Stimulated activated naive CD8-positive, alpha-beta T cell treated with anti-CD3 and anti-CD28 coated beads, Interleukin-15, Interleukin-2, amounts not matched to agents 100 ng/mL and 50 ng/mL, for 24 hours (primary cell): ENCODE data around the gene ABCG1.

Experiments used
- H3K27ac Mint-ChIP-seq: one replicate; pipeline ENCODE4 v1.8.0; 2021; ENCODE audit warnings: mild to moderate bottlenecking, mixed read lengths
- H3K27me3 Mint-ChIP-seq: one replicate; pipeline ENCODE4 v1.8.0; 2021; ENCODE audit warnings: mixed read lengths
- H3K36me3 Mint-ChIP-seq: one replicate; pipeline ENCODE4 v1.8.0; 2021; ENCODE audit warnings: low read depth, mixed read lengths
- H3K4me1 Mint-ChIP-seq: one replicate; pipeline ENCODE4 v1.8.0; 2021; ENCODE audit warnings: low read depth, mixed read lengths
- H3K4me3 Mint-ChIP-seq: one replicate; pipeline ENCODE4 v1.8.0; 2021; ENCODE audit warnings: mild to moderate bottlenecking, mixed read lengths
- H3K9me3 Mint-ChIP-seq: one replicate; pipeline ENCODE4 v1.8.0; 2021; ENCODE audit warnings: mixed read lengths

Gene ABCG1

GRCh38 chr21:42254651-42255601 lies 36.0 kb downstream of the ABCG1 start:
- Mint-ChIP-seq H3K36me3 (no peaks in the 10 kb centered on the region), H3K4me3 (no peak overlapping the region), H3K27me3 (no peaks in the 10 kb centered on the region), H3K27ac (no peak overlapping the region), H3K4me1 (peaks cover 26% of the 10 kb centered on the region), H3K9me3 (no peaks in the 10 kb centered on the region)

- Mint-ChIP-seq H3K4me3 (no peak overlapping the region), H3K9me3 (no peaks in the 10 kb centered on the region), H3K27me3 (no peaks in the 10 kb centered on the region), H3K36me3 (no peaks in the 10 kb centered on the region), H3K27ac (no peak overlapping the region), H3K4me1 (peaks cover 26% of the 10 kb centered on the region)
Measured at GRCh38 chr21:42255825-42256224, 36.9 kb downstream of the ABCG1 start.

DNA sequence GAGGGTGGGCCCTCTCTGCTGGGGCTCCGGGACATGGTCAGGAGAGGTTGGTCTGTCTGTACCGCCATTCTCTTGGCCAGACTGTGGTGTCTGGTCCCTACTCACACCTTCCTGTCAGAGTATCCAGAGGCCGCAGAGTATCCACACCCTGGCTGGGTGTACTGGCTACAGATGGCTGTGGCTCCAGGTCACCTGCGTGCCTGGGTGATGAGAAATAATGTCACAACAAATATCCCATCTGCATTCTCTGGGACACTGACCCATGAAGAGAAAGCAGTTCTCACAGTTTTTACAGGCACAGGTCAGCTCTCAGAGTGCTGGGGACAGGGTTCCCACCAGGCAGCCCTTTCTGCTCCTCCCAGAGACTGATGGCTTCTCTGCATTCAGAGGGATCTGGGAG lies 37.4 kb downstream of the ABCG1 start:
- no peaks in the 10 kb centered on the region for H3K36me3 Mint-ChIP-seq
- H3K4me3 Mint-ChIP-seq: no peak overlapping the region
- H3K27me3 Mint-ChIP-seq: no peaks in the 10 kb centered on the region
- H3K27ac Mint-ChIP-seq: no peak overlapping the region
- H3K9me3 Mint-ChIP-seq: no peaks in the 10 kb centered on the region
- peaks cover 22% of the 10 kb centered on the region for H3K4me1 Mint-ChIP-seq

GRCh38 chr21:42257091-42257765 lies 38.3 kb downstream of the ABCG1 start:
- Mint-ChIP-seq H3K27ac (no peak overlapping the region), H3K4me1 (peaks cover 21% of the 10 kb centered on the region), H3K9me3 (no peaks in the 10 kb centered on the region), H3K4me3 (no peak overlapping the region), H3K27me3 (no peaks in the 10 kb centered on the region), H3K36me3 (no peaks in the 10 kb centered on the region)

- Mint-ChIP-seq H3K4me1 (peaks cover 21% of the 10 kb centered on the region), H3K9me3 (no peaks in the 10 kb centered on the region), H3K27me3 (no peaks in the 10 kb centered on the region), H3K27ac (no peak overlapping the region), H3K36me3 (no peaks in the 10 kb centered on the region), H3K4me3 (no peak overlapping the region)
Measured at GRCh38 chr21:42258150-42258884, 39.4 kb downstream of the ABCG1 start.

DNA sequence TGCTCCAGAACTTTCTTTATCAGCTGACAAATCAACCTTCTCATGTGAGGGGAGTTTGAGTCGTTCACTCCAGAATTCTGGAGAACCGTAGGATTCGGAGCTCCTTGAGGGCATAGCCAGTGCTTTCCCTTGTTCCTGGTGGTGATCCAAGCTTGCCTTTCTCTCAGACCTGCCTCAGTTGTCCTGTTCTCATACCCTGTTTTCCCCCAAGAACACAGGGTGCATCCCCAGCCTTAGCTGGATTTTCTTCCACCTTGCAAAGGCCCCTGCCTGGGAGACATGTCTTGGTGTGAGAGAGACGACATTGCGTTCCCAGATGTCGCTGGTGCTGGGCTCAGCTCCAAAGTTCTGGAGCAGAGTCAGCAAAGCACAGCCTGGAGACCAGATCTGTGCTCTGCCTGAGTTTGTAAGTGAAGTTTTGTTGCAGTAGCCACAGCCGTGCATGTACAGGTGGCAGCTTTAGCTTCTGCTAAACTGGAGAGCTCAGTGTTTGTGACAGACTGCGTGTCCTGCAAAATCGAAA lies 40.0 kb downstream of the ABCG1 start:
- H3K4me1 Mint-ChIP-seq: peaks cover 17% of the 10 kb centered on the region
- no peaks in the 10 kb centered on the region for H3K9me3 Mint-ChIP-seq
- H3K36me3 Mint-ChIP-seq: no peaks in the 10 kb centered on the region
- H3K4me3 Mint-ChIP-seq: no peak overlapping the region
- no peaks in the 10 kb centered on the region for H3K27me3 Mint-ChIP-seq
- no peak overlapping the region for H3K27ac Mint-ChIP-seq

DNA sequence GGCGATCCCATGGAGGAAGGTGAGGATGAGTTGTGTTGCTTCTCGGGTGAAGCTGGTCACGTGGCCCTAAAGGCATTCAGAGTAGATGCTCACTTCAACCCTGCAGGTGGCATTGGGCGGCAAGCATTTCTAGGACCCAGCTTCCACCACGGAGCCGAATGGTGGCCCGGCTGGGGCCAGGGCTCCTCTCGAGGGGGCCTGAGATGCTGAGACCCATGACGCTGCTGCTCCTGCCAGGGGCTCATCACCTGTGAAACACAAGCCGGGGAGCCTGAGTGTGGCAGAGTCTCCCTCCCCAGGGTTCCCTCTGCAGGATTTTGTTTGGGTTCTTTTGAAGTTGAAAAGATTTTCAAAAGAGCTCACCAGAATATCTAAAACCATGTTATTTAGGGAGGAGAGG lies 41.2 kb downstream of the ABCG1 start:
- Mint-ChIP-seq H3K4me3 (no peak overlapping the region), H3K4me1 (peaks cover 7% of the 10 kb centered on the region), H3K9me3 (no peaks in the 10 kb centered on the region), H3K27ac (no peak overlapping the region), H3K36me3 (no peaks in the 10 kb centered on the region), H3K27me3 (no peaks in the 10 kb centered on the region)

DNA sequence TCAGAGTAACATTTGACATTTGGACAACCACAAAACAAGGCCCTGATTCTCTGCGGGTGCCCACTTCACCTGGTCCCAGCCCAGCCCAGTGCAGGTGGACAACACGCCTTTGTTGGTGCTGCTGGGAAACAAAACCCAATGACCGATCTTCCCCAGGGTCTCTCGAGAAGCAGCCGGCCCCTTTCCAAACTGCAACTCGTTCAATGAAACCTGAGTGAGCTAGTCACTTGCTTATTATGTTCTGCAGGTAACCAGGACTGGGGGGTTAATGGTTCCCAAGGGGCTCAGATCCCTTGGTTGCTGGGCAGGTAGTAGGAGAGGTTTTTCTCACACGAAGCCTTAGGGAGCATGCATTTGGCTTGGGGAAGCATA lies 42.9 kb downstream of the ABCG1 start:
- Mint-ChIP-seq H3K4me1 (peaks cover 9% of the 10 kb centered on the region), H3K36me3 (no peaks in the 10 kb centered on the region), H3K27me3 (no peaks in the 10 kb centered on the region), H3K4me3 (no peak overlapping the region), H3K9me3 (no peaks in the 10 kb centered on the region), H3K27ac (no peak overlapping the region)

DNA sequence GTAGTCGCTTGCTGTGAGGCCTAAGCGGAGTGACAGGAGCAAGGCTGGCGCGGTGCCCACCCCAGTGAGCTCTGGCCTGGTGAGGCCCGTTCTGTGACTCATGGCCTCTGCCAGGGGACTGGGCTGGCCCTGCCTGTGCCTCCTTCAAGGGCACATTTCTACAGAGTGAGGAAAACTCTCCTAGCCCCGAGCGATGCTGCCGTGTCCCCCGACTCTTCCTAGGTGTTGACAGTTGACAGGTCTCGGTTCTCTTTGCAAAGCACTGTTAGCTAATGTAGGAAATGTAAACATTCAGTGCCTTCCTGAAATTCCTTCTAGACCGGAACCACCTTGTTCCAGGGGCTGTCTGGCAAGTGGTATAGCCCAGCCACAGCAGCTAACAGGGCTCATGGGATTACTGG lies 43.9 kb downstream of the ABCG1 start:
- H3K9me3 Mint-ChIP-seq: no peaks in the 10 kb centered on the region
- H3K4me3 Mint-ChIP-seq: no peak overlapping the region
- no peaks in the 10 kb centered on the region for H3K36me3 Mint-ChIP-seq
- H3K4me1 Mint-ChIP-seq: peaks cover 15% of the 10 kb centered on the region
- no peak overlapping the region for H3K27ac Mint-ChIP-seq
- H3K27me3 Mint-ChIP-seq: no peaks in the 10 kb centered on the region

- H3K36me3 Mint-ChIP-seq: no peaks in the 10 kb centered on the region
- H3K27ac Mint-ChIP-seq: no peak overlapping the region
- peaks cover 20% of the 10 kb centered on the region for H3K4me1 Mint-ChIP-seq
- no peak overlapping the region for H3K4me3 Mint-ChIP-seq
- H3K9me3 Mint-ChIP-seq: no peaks in the 10 kb centered on the region
- H3K27me3 Mint-ChIP-seq: no peaks in the 10 kb centered on the region
Measured at GRCh38 chr21:42263591-42264131, 44.7 kb downstream of the ABCG1 start.

DNA sequence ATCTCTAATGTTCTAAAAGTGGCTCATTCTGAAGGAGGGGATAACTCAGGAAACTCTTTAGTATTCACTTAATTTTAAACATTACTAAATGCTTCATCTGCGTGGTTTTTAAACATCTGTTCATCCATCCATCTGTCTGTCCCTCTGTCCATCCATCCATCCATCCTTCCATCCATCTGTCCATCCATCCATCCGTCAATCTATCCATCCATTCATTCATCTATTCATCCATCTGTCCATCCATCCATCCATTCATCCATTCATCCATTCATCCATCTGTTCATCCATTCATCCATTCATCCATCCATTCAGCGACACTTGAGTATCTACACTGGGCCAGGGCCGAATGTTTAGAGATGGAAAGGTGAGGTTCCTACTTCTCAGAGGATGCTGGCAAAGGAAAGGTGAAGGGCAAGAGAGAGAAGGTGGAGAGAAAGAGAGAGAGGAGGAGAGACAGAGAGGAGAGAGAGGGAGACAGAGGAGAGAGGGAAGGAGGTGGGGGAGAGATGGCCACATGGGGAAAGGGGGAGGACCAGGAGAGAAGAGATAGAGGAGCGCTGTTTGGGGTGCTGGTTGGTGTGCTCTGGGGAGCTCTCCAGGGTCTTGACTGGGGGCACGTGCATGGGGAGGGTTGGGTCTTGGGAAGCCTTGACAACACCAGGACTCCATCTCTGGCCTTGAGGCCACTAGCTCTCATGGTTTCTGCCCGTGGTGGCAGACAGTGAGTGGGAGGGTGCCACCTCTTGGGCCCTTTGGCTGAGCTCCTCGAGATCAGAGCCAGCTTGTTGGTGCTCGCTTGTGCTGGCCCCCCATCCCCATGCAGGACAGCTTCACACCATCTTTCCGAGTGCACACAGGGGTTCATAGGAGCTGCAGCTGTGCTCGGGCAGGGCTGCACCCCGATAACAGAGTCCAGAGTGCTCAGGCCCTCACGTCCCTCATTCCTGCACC lies 45.6 kb downstream of the ABCG1 start:
- no peaks in the 10 kb centered on the region for H3K36me3 Mint-ChIP-seq
- H3K27me3 Mint-ChIP-seq: no peaks in the 10 kb centered on the region
- H3K27ac Mint-ChIP-seq: no peak overlapping the region
- H3K4me1 Mint-ChIP-seq: peaks cover 28% of the 10 kb centered on the region
- no peak overlapping the region for H3K4me3 Mint-ChIP-seq
- no peaks in the 10 kb centered on the region for H3K9me3 Mint-ChIP-seq

GRCh38 chr21:42265231-42265812 lies 46.4 kb downstream of the ABCG1 start:
- Mint-ChIP-seq H3K36me3 (no peaks in the 10 kb centered on the region), H3K4me1 (peaks cover 30% of the 10 kb centered on the region), H3K27me3 (no peaks in the 10 kb centered on the region), H3K4me3 (no peak overlapping the region), H3K27ac (no peak overlapping the region), H3K9me3 (no peaks in the 10 kb centered on the region)

GRCh38 chr21:42266971-42267556 lies 48.1 kb downstream of the ABCG1 start:
- Mint-ChIP-seq H3K27ac (peak overlapping the region; percentile 36), H3K9me3 (no peaks in the 10 kb centered on the region), H3K36me3 (peaks cover 4% of the 10 kb centered on the region), H3K4me1 (peaks cover 30% of the 10 kb centered on the region), H3K27me3 (no peaks in the 10 kb centered on the region), H3K4me3 (no peak overlapping the region)
